Lung (tissue), 12 donors: ENCODE data around the gene SDC1. TPM values are rescaled to one million over a fixed set of nuclear protein-coding genes. Genes with fewer than 3 reads are reported as not detected.

ENCODE experiments used
- ATAC-seq: fragments of 200-7000 bp; cut with Tn5 transposase; one replicate; pipeline ENCODE4 v1.9.1; 2020; ENCODE audit warnings: moderate number of reproducible peaks; ENCODE audit not compliant: insufficient read depth, low FRiP score
- DNase-seq, 3 donors: peaks; one replicate each; pipeline ENCODE4 v3.0.0-alpha.2; 2013 to 2017
- H3K27ac ChIP-seq, 2 donors: one replicate each; pipeline ENCODE4 v1.5.1; 2013; ENCODE audit warnings: mild to moderate bottlenecking in 2 of 2, moderate library complexity in 2 of 2, control low read depth in 1 of 2, inconsistent platforms in 1 of 2, low read depth in 1 of 2, low read length in 1 of 2
- H3K27me3 ChIP-seq, 3 donors: one replicate each; pipeline ENCODE4 v1.5.1; 2013; ENCODE audit warnings: low read length in 2 of 3; ENCODE audit not compliant: control insufficient read depth in 3 of 3, insufficient read depth in 3 of 3
- H3K36me3 ChIP-seq, 4 donors: one replicate each; pipeline ENCODE4 v1.5.1; 2013; ENCODE audit warnings: low read length in 4 of 4, mild to moderate bottlenecking in 1 of 4, moderate library complexity in 1 of 4; ENCODE audit not compliant: control insufficient read depth in 4 of 4, insufficient read depth in 4 of 4
- H3K4me1 ChIP-seq, 5 donors: one replicate each; pipeline ENCODE4 v1.5.1; 2013; ENCODE audit warnings: low read length in 5 of 5, mild to moderate bottlenecking in 2 of 5, moderate library complexity in 1 of 5; ENCODE audit not compliant: control insufficient read depth in 5 of 5, insufficient read depth in 5 of 5
- H3K4me3 ChIP-seq: one replicate; pipeline ENCODE4 v1.5.1; 2013; ENCODE audit warnings: mild to moderate bottlenecking, control low read depth, moderate library complexity
- H3K9ac ChIP-seq, 2 donors: one replicate each; pipeline ENCODE4 v1.5.1; 2013; ENCODE audit warnings: low read length in 2 of 2, control low read depth in 1 of 2; ENCODE audit not compliant: insufficient read depth in 1 of 2
- H3K9me3 ChIP-seq, 4 donors: one replicate each; pipeline ENCODE4 v1.5.1; 2013; ENCODE audit warnings: low read length in 3 of 4, mild to moderate bottlenecking in 1 of 4, moderate library complexity in 1 of 4; ENCODE audit not compliant: control insufficient read depth in 4 of 4, insufficient read depth in 3 of 4
- CTCF ChIP-seq: IDR thresholded peaks from 2 replicates; pipeline ENCODE4 v1.5.1; 2012; ENCODE audit warnings: mild to moderate bottlenecking; ENCODE audit errors: control extremely low read depth, extremely low read depth
- WGBS, 2 donors: extraction: QIAGEN DNeasy Blood & Tissue Kit; methylation state at CpG; one replicate each; pipeline ENCODE4 v1.1.7; 2013; 5-methylcytosine and 5-hydroxymethylcytosine counted together
- polyA plus RNA-seq, 2 donors: library from polyadenylated mRNA; stranded (reverse); fragments of 200-250 nt; gene quantifications; one replicate each; pipeline ENCODE4 v1.2.1, GENCODE V29; 2013
- total RNA-seq, 2 donors: library from RNA; depleted of rRNA in 1 of 2; stranded (reverse); fragments of >200 nt in 1 of 2; gene quantifications; one replicate each; pipeline ENCODE4 v1.2.1, GENCODE V29; 2014 to 2021
- donor health status: control.
- donor health status: control.
- donor health status: Bipolar disorder and iron deficiency.
- donor health status: healthy.
- donor health status: DM: yes; HTN: yes; CAD: no.

SDC1 gene
- total and polyA plus RNA-seq, 4 donors, result 94.1 to 234 (median 173) TPM

- 78 to 84% methylated on average over 13 to 14 of the region's 14 CpGs for WGBS, 2 donors
- Histone ChIP-seq H3K9ac (no peak overlapping the region), H3K9me3 (no peaks in the 10 kb centered on the region), H3K27me3 (no peaks in the 10 kb centered on the region), H3K4me3 (no peak overlapping the region), H3K36me3 (no peaks in the 10 kb centered on the region), H3K27ac (peak overlapping the region in 1 of 2 donors; percentile 70), H3K4me1 (peaks cover 0 to 39% (median 14%) of the 10 kb centered on the region in 5 donors)
- no peak for ATAC-seq
- no peak for TF ChIP-seq CTCF
- DNase-seq, result no peak
These were observed 13.0 kb downstream of the SDC1 start for GRCh38 chr2:20211860-20212458.

- Histone ChIP-seq H3K9me3 (no peaks in the 10 kb centered on the region), H3K27ac (no peak overlapping the region), H3K9ac (no peak overlapping the region), H3K4me1 (peaks cover 0 to 41% (median 14%) of the 10 kb centered on the region in 5 donors), H3K36me3 (no peaks in the 10 kb centered on the region), H3K27me3 (no peaks in the 10 kb centered on the region), H3K4me3 (no peak overlapping the region)
- ATAC-seq, result no peak
- DNase-seq, result no peak
- 86% methylated on average over 12 of the region's 12 CpGs for WGBS, 2 donors
- TF ChIP-seq CTCF, result no peak
These were observed 13.5 kb downstream of the SDC1 start for GRCh38 chr2:20211420-20211819.

- peaks cover 0 to 45% (median 15%) of the 10 kb centered on the region in 5 donors for H3K4me1 ChIP-seq
- TF ChIP-seq CTCF, result no peak
These were observed 14.5 kb downstream of the SDC1 start for GRCh38 chr2:20210462-20210861.

More at GRCh38 chr2:20210462-20210861, 14.5 kb downstream of the SDC1 start:
- H3K9ac ChIP-seq, result no peak overlapping the region
- H3K36me3 ChIP-seq, result no peaks in the 10 kb centered on the region
- WGBS, 2 donors, result 38 to 66% methylated on average over 8 of the region's 8 CpGs
- H3K27ac ChIP-seq, result peak overlapping the region in 1 of 2 donors; percentile 2
- H3K4me3 ChIP-seq, result no peak overlapping the region
- H3K9me3 ChIP-seq, result no peaks in the 10 kb centered on the region
- ATAC-seq, result no peak
- DNase-seq, result no peak
- H3K27me3 ChIP-seq, result no peaks in the 10 kb centered on the region
